K562 (cell line): ENCODE data around the gene CFAP54.

ENCODE experiments used
- CBX5 ChIP-seq: IDR thresholded peaks from 2 replicates; pipeline ENCODE4 v1.6.1; 2014; ENCODE audit warnings: low read depth, borderline replicate concordance
- EZH2 ChIP-seq: IDR thresholded peaks from 2 replicates; pipeline ENCODE4 v1.6.1; 2012; ENCODE audit warnings: low read depth, mild to moderate bottlenecking, inconsistent platforms, low read length, borderline replicate concordance
- FOXK2 ChIP-seq, 2 experiments: fragments of 450-650 bp; IDR thresholded peaks in 1 of 2; conservative IDR thresholded peaks in 1 of 2; 2 replicates each; pipeline ENCODE4 v1.6.1; 2016; ENCODE audit warnings: low read depth in 2 of 2, mild to moderate bottlenecking in 1 of 2
- JUND ChIP-seq, 2 experiments: IDR thresholded peaks; 2 replicates in 1 of 2; 3 replicates in 1 of 2; pipeline ENCODE4 v1.6.1; 2011; ENCODE audit warnings: borderline replicate concordance in 2 of 2, low read depth in 2 of 2, low read length in 2 of 2, improper control_type of control experiment in 1 of 2, missing biosample characterization in 1 of 2, missing genetic modification characterization in 1 of 2, missing genetic modification reagents in 1 of 2
- KAT8 ChIP-seq: fragments of 450-650 bp; IDR thresholded peaks from 2 replicates; pipeline ENCODE4 v1.6.1; 2016; ENCODE audit warnings: low read depth, mild to moderate bottlenecking
- KDM1A ChIP-seq, 2 experiments: fragments of 450-650 bp; IDR thresholded peaks; 2 replicates each; pipeline ENCODE4 v1.6.1; 2016; ENCODE audit warnings: mild to moderate bottlenecking in 2 of 2
- SPI1 ChIP-seq: IDR thresholded peaks from 2 replicates; pipeline ENCODE4 v1.6.1; 2011; ENCODE audit warnings: low read depth, low read length, control low read depth, borderline replicate concordance
- TEAD4 ChIP-seq, 2 experiments: sonication (generic) in 1 of 2; formaldehyde crosslinking in 1 of 2; IDR thresholded peaks; 2 replicates each; pipeline versions ENCODE4 v1.6.1 to v1.8.0; 2012 to 2022; ENCODE audit warnings: borderline replicate concordance in 1 of 2, inconsistent platforms in 1 of 2, low read length in 1 of 2, mild to moderate bottlenecking in 1 of 2, missing genetic modification reagents in 1 of 2
- ZNF184 ChIP-seq: sonication (generic); formaldehyde crosslinking; IDR thresholded peaks from 2 replicates; pipeline ENCODE4 v1.5.0; 2020; ENCODE audit warnings: missing genetic modification reagents
- TF ChIP-seq, protein P1 (sequence below), 3 experiments: IDR thresholded peaks in 2 of 3; conservative IDR thresholded peaks in 1 of 3; 2 replicates each; pipeline ENCODE4 v1.5.1; 2011 to 2012; ENCODE audit warnings: low read length in 3 of 3, mild to moderate bottlenecking in 3 of 3, control low read depth in 2 of 3, improper control_type of control experiment in 1 of 3, inconsistent platforms in 1 of 3, low read depth in 1 of 3, mixed read lengths in 1 of 3, moderate library complexity in 1 of 3; ENCODE audit not compliant: insufficient read depth in 2 of 3
- TF ChIP-seq, protein P2 (sequence below), 2 experiments: fragments of 450-650 bp; formaldehyde crosslinking in 1 of 2; IDR thresholded peaks; 2 replicates each; pipeline versions ENCODE4 v1.4.0 to v1.6.1; 2014 to 2020; ENCODE audit warnings: mild to moderate bottlenecking in 2 of 2, borderline replicate concordance in 1 of 2, low read depth in 1 of 2
- TF ChIP-seq, protein P3 (sequence below): sonication (generic); formaldehyde crosslinking; IDR thresholded peaks from 2 replicates; pipeline ENCODE4 v1.8.0; 2022; ENCODE audit warnings: missing genetic modification reagents, mild to moderate bottlenecking, moderate library complexity, borderline replicate concordance

DNA sequence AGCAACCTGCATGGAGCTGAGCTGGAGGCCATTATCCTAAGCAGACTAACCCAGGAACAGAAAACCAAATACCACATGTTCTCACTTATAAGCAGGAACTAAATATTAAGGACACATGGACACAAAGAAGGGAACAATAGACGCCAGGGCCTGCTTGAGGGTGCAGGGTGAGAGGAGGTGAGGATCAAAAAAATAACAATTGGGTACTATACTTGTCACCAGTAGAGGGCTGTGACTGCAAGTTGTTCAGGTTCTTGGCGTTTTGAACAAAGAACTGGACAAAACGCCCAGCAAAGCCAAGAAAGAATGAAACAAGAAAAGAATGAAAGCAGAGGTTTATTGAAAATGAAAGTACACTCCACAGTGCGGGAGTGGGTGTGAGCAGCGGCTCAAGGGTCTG lies 209.1 kb downstream of the CFAP54 start:
- TF ChIP-seq, protein P1, sequence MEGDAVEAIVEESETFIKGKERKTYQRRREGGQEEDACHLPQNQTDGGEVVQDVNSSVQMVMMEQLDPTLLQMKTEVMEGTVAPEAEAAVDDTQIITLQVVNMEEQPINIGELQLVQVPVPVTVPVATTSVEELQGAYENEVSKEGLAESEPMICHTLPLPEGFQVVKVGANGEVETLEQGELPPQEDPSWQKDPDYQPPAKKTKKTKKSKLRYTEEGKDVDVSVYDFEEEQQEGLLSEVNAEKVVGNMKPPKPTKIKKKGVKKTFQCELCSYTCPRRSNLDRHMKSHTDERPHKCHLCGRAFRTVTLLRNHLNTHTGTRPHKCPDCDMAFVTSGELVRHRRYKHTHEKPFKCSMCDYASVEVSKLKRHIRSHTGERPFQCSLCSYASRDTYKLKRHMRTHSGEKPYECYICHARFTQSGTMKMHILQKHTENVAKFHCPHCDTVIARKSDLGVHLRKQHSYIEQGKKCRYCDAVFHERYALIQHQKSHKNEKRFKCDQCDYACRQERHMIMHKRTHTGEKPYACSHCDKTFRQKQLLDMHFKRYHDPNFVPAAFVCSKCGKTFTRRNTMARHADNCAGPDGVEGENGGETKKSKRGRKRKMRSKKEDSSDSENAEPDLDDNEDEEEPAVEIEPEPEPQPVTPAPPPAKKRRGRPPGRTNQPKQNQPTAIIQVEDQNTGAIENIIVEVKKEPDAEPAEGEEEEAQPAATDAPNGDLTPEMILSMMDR (IDR thresholded peaks at IDR 0.05 in 2 of 3, conservative IDR thresholded peaks at IDR 0.05 in 1 of 3; ENCODE audit: insufficient read depth in 2 of 3, low read depth in 1 of 3, low read length in 3 of 3), result 0 out of 6 replicates have a peak, but pooled peaks of 1 of the 3 experiments have one; percentile 12
- no peak for TF ChIP-seq TEAD4 (IDR thresholded peaks at IDR 0.05; ENCODE audit: low read length)
- no peak for TF ChIP-seq TEAD4 (CRISPR knock-in tag; IDR thresholded peaks at IDR 0.05; ENCODE audit: borderline replicate concordance)
- no peak for TF ChIP-seq ZNF184 (CRISPR knock-in tag)
- no peak for TF ChIP-seq KAT8
- TF ChIP-seq EZH2, result no peak
- TF ChIP-seq CBX5, result no peak
- TF ChIP-seq, protein P2, sequence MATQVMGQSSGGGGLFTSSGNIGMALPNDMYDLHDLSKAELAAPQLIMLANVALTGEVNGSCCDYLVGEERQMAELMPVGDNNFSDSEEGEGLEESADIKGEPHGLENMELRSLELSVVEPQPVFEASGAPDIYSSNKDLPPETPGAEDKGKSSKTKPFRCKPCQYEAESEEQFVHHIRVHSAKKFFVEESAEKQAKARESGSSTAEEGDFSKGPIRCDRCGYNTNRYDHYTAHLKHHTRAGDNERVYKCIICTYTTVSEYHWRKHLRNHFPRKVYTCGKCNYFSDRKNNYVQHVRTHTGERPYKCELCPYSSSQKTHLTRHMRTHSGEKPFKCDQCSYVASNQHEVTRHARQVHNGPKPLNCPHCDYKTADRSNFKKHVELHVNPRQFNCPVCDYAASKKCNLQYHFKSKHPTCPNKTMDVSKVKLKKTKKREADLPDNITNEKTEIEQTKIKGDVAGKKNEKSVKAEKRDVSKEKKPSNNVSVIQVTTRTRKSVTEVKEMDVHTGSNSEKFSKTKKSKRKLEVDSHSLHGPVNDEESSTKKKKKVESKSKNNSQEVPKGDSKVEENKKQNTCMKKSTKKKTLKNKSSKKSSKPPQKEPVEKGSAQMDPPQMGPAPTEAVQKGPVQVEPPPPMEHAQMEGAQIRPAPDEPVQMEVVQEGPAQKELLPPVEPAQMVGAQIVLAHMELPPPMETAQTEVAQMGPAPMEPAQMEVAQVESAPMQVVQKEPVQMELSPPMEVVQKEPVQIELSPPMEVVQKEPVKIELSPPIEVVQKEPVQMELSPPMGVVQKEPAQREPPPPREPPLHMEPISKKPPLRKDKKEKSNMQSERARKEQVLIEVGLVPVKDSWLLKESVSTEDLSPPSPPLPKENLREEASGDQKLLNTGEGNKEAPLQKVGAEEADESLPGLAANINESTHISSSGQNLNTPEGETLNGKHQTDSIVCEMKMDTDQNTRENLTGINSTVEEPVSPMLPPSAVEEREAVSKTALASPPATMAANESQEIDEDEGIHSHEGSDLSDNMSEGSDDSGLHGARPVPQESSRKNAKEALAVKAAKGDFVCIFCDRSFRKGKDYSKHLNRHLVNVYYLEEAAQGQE (IDR thresholded peaks at IDR 0.05; ENCODE audit: borderline replicate concordance), result no peak
- TF ChIP-seq, protein P2 (CRISPR knock-in tag; IDR thresholded peaks at IDR 0.05; ENCODE audit: low read depth), result no peak
- no peak for TF ChIP-seq JUND (IDR thresholded peaks at IDR 0.05; ENCODE audit: borderline replicate concordance, low read depth, low read length)
- TF ChIP-seq JUND (tag; IDR thresholded peaks at IDR 0.05; ENCODE audit: borderline replicate concordance, low read depth, low read length), result no peak
- TF ChIP-seq SPI1, result no peak
- no peak for TF ChIP-seq KDM1A (IDR thresholded peaks at IDR 0.05)
- TF ChIP-seq FOXK2 (conservative IDR thresholded peaks at IDR 0.05 in 1 of 2, IDR thresholded peaks at IDR 0.05 in 1 of 2; ENCODE audit: low read depth in 2 of 2), result no peak
- TF ChIP-seq, protein P3, sequence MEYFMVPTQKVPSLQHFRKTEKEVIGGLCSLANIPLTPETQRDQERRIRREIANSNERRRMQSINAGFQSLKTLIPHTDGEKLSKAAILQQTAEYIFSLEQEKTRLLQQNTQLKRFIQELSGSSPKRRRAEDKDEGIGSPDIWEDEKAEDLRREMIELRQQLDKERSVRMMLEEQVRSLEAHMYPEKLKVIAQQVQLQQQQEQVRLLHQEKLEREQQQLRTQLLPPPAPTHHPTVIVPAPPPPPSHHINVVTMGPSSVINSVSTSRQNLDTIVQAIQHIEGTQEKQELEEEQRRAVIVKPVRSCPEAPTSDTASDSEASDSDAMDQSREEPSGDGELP (CRISPR knock-in tag), result no peak
